Superior temporal gyrus (tissue), 1 donor: Measurements from ENCODE around the gene C2CD2L.
A peak's percentile ranks its signal among the peaks of the same experiment; 100 is the strongest.
"Not testable (repeated sequence)": the region's sequence is repeated elsewhere in the genome, so short reads cannot be mapped to it uniquely, and the experiment has no call there.

ENCODE experiments used
- DNase-seq: peaks from one replicate; pipeline ENCODE4 v3.0.0-alpha.2; 2016; ENCODE audit errors: extremely low spot score

The C2CD2L gene

DNA sequence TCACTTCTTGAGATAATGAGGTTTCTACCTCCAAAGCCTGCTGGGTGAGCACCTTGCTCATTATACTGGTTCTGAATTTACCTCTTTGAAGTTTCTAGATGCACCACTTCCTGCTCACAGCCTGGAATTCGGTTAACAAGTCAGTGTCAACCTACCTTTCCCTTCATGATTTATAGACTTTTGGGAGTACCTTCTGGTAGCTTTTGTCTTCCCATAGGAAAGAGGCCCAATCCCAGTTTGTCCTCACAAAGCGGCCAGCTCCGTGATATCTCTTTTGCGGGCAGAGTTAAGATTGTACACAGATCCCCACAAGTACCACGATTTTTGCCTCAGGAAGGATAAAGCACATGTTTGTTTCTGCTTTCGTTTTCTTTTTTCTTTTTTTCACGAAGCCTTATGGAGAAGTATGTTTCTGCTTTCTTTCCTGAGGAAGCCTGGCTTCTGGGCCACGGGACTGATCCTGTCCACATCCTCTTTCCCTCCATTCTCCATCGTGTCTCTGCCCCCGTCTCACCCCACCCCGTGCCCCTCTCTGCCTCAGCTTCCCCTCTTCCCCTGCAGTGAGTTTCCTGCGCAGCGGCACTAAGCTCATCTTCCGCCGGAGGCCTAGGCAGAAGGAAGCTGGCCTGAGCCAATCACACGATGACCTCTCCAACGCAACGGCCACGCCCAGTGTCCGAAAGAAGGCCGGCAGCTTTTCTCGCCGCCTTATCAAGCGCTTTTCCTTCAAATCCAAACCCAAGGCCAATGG lies 8.5 kb downstream of the C2CD2L start:
- no peak for DNase-seq

DNA sequence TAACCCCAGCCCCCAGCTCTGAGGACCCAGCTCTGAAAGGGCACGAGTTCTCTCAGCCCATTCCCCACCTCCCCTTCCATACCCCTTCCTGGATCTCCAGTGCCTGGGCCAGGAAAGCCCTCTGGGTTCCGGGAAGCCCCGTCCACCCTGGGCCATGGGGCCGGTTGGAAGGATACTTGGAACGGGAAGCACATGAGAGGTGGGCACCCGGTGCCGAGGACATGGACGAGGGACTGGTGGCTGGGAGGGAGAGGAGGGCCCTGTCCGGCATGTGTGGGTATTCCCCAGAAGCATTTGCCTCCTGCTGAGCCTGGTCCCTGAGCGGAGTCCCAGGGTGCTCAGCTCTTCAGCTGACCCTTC lies 9.1 kb downstream of the C2CD2L start:
- DNase-seq = no peak

DNA sequence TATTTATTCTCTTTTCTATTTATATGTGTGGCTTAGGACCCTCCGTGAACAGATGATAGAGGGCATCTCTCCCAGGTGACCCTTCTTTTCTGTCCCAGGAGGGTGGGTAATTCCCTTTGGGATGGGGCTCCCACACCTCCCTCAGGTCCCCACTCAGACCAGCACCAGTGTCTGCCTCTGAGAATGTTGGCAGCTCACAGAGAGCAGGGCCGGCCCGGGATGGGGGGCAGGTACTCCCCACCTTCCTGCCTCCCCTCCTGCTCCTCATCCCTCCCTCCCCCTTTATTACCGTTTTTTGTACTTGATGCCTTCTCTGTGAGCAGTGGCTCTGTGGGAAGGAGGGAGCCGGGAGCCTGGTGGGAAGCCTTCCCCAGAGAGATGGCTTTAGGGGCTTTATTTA lies 9.5 kb downstream of the C2CD2L start:
- DNase-seq = no peak

DNA sequence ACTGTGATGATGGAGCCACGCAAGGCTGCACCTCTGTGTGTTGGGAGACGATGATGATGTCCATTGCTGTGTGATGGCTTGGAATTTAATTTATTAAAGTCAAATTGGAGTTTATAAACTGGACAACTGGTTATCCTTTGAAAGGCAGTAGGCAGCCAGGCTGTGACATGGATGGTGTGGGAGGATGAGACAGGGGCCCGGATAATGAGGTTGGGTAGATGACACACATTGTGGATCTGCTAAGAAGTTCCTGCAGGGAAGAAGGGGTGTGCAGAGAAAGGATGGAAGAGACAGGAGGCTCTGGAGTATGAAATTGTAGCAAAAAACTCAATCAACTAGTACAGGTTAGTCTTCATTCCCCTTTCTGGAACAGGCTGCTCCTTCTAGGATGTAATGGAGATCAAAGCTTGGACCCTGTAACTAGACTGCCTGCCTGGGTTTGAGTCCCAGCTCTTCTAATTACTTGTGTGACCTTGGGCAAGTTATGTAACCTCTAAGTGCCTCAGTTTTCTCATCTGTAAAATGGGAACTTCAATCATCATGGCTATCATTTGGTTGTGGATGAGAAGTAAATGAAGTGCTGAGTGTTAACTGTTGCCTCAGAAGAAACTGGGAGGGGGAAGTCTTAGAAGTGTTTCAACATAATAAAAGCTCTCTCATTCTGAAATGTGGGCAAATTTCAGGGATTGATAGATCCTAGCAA lies 10.0 kb downstream of the C2CD2L start:
- no peak for DNase-seq

DNA sequence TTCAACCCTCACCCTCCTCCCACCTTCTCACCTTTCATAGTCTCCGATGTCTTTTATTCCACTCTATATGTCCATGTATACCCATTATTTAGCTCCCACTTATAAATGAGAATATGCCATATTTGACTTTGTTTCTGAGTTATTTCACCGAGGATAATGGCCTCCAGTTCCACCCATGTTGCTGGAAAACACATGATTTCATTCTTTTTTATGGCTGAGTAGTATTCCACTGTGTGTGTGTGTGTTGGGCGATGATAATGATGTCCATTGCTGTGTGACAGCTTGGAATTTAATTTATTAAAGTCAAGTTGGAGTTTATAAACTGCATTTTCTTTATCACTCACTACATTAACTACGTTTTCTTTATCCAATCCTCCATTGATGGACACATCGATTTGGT lies 11.1 kb downstream of the C2CD2L start:
- DNase-seq = no peak

DNA sequence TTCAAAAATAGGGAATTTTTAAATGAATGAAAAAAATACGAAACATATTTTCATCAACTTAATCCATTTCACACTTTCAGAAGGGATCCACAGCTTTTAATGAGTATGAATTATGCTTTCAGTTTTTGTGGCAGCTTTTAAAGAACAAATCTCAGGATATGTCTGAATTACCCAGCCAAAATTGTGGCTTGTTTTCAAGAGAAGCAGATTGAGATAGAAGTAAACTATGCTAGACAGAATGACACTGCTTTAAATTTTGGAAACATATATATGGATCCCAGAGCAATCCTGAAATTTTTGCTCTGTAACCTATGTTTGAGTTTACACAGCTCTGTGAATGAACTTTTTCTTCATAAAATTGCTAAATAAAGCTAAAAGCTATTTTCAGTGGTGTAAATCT lies 11.8 kb downstream of the C2CD2L start:
- no peak for DNase-seq

DNA sequence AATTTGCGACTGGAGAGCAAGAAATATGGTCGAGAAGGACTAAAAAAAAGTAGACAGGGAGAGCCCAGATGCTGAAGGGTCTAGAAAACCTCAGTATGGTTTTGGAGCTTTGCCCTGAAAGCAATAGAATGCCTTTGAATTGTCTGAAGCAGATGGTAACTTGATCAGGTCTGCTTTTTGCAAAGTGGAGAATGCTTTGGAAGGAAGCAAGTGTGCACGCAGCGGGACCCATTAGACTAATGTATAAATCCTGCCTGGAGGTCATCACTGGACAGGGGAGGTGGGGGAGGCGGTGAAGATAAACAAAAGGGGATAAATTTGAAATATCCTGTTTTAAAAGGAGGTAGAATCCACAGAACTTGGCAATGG lies 13.5 kb downstream of the C2CD2L start:
- DNase-seq = no peak

DNA sequence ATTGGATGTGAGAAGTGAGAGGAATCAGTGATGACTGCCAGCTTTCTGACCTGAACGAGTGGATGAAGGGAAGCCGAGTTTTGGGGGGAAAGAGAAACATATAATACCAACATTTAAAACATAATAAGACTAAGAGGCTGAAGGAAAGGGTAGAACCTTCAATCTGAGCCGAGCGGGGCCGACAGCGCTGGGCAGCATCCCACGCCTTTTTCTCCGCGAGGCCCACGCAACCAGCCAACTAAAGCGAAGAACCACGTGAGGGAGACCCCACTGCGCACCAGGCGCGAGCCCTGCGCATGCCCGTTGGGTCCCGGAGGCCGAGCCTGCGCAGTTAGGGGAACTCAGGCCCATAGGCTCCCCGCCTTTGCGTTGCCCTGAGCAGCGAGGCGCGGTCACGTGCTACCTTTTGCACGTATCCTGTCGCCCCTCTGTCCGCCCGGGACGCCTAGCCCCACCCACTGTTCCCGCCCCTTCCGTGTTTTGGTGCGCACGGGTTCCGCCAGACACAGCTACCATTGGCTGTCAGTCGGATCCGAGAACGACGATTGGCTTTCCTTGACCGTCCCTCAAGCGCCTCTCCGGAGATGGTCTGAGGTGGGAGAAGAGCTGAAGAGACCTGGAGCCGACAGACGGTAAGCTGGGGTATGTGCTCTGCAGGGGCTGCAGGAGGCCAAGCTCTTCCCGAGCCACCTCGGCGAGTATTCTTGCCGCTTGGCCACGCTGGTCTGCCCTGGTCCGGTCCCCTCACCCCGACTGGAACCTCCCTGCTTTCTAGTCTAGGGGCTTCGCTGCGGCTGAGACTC lies 14.1 kb downstream of the C2CD2L start, which contains the start of gene HINFP:
HINFP (plus strand) TSS at position 573 of the 803 bp plus-strand sequence. CDS start 5,365 bp downstream, outside the sequence.
- DNase-seq = peak; percentile 99

DNA sequence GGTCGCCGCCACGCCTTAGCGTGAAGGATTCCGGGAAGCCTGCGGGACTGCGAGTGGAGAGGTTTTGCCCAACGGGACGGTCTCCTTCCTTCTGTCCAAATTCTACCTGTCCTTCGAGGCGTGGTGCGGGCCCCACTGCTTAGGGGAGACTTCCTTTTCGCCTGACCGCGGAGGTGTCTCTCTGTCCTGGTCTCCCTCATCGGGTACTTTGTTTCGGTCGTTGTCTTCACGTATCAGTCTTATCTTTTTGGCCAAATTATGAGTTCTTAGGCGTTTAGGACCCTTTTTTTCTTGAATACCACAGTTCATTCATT lies 14.6 kb downstream of the C2CD2L start:
- DNase-seq = no peak

DNA sequence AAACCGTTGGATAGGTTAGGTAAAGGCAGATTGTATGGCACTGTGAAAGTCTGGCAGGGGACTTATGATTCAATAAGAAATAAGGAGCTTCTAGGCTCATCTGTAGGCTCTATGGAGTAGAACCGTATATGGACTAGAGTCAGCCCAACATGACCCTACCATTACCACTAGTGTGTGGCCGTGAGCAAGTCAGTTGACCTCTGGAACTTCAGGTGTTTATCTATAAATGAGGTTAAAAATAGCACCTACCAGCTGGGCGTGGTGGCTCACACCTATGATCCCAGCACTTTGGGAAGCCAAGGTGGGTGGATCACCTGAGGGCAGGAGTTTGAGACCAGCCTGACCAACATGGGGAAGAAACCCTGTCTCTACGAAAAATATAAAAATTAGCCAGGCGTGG lies 18.7 kb downstream of the C2CD2L start:
- no peak for DNase-seq

DNA sequence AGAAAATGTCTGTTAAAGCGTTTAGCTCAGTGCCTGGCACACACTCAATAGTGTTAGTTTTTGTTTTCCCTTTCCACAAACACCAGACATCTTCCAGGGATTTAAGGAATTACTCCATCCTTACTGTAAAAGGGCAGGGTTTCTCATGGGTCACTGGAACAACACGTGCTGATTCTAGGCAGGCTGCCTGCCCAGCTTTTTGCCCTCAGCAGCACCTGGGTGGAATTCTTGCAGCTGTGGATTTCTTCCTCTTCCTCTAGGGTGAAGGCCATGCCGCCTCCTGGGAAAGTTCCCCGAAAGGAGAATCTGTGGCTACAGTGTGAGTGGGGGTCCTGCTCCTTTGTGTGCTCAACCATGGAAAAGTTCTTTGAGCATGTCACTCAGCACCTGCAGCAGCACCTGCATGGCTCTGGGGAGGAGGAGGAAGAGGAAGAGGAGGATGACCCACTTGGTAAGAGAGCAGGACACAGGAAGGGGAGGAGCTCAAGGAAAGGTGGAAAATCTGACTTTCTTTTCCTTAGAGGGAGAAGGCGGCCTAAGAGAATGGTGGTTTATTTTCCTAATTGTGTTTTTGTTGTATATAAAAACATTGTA lies 19.6 kb downstream of the C2CD2L start:
- DNase-seq = no peak

DNA sequence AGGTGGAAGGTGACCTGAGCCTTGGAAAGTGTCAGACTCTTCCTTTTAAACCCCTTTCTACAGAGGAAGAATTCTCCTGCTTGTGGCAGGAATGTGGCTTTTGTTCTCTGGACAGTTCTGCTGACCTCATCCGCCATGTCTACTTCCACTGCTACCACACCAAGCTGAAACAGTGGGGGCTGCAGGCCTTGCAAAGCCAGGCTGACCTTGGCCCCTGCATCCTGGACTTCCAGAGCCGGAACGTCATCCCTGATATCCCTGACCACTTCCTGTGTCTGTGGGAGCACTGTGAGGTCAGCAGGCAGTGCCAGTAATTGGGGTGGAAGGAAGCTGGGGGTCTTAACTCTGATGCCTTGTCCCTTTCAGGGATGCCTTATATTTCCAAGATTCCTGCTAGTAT lies 23.5 kb downstream of the C2CD2L start:
- no peak for DNase-seq

DNA sequence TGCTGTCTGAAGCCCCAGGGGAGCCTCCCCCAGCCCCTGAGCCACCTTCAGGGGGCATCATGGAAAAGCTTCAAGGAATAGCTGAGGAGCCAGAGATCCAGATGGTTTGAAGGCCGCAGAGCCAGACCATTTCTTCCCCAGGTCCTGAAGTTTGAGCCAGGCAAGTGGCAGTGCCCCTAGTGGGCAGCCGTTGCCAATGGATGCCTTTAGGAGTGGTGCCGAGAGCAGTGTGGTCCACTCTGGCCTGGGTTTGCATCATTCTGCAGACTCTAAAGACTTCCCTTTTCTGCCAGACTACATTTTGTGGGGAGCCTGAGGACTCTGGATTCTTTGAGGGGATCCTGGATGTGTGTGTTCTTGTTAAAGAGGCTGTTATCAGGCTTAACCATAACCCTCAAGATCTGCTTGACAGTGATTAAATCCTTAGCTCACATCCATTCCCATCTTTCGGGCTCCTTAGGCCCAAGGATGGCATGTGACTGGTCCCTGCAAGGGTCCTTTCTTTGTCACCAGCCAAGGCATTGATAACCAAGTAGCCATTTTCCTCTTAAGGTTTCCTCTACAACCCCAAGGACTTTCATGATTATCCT lies 27.3 kb downstream of the C2CD2L start:
- DNase-seq = no peak

DNA sequence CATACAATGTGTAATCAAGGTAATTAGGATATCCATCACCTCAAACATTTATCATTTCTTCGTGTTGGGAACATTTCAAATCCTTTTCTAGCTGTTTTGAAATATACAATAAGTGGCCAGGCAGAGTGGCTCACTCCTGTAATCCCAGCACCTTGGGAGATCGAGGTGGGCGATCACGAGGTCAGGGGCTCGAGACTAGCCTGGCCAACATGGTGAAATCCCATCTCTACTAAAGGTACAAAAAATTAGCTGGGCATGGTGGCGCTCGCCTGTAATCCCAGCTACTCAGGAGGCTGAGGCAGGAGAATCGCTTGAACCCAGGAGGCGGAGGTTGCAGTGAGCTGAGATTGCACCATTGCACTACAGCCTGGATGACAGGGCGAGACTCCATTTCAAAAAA lies 32.1 kb downstream of the C2CD2L start:
- not testable (repeated sequence) for DNase-seq

DNA sequence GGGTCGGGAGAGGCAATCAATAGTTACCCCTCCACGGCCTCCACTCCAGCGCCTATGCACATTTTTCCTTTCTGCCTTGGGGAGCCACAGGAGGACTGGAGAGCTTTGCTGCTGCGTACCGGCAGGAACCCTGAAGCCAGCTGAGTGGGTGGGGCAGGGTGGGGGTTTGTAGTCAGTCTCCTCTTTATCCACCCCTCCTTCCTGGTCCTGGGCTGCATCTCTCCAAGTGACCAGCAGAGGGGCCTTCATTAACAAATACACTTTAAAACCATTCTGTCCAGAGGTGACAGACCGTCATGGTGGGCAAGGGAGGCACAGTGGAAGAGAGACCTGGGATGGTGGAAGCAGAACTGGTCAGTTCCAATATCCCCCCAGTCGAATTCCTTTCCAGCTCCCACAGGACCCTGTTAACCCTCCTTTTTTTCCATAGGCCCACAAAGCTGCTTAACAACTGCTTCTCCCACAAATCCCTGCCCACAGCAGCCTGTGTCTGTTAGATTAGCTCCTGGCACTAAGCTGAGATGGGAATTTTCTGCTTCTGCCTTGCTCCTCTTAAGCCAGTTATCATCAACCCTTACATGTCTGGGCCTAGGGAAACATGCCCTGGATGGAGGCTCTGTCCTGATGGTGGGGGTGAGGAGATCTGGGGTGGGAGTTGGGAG lies 37.8 kb downstream of the C2CD2L start:
- DNase-seq = peak; percentile 57

DNA sequence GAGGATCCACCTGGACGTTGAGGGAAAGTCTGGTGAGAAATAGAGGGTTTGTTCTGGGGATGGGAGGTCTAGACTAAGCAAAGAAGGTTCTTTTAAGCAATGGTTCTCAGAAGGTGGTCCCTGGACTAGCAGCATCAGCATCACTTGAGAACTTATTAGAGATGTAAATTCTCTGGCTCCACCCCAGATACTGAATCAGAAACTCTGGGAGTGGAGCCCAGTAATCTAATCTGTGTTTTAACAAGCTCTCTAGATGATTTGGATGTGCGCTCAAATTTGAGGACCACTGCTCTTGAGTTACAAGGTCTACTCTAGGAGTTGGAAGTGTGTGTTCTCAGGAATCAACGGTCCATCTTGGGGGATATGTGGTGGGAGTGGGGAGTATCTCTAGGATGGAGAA lies 38.4 kb downstream of the C2CD2L start:
- no peak for DNase-seq

DNA sequence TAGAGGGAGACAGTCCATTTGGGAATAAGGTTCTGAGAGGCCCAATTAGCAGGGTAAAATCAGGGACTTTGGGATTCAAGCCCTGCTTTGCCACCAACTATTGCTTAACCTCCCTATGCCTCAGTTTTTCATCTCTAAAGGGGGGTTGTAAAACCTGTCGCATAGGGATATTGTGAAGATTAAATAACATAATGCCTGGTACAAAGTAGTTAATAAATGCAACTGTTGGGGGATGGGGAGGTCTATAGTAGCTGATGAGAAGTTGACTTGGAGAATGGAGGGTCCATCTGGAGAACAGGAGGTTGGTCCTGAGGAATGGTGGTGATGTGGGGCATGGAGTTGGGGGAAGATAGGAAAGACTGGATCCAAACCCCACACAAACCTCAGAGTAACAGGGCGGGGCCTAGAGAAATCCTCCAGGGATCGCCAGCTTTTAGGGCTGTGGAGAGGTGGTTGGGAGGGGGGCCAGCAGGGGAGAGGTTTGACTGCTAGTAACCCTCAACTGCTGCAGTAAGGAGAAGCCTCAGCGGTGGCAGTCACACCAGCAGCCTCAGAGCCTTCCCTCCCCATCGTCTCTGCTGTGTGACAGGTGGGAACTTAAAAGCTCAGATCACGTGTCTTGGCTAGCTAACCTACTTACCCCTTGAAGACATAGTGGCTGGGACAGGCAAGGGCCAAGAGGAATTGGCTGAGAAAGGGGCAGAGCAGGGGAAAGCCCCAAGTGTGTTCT lies 40.6 kb downstream of the C2CD2L start:
- no peak for DNase-seq

DNA sequence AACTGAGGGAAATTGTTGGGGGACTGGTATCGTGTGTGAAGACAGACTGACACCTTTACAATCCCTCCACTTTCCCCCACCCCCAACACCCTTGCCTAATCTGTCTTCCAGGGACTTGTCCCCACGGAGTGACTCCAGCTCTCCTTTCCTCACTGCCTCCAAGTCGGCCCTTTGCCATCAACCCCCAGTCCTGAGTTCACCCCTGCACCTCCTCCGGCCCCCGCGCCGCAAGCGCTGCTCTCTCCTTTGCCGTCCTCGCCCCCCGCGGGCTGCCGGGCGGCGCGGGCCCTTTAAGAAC lies 41.5 kb downstream of the C2CD2L start:
- no peak for DNase-seq

DNA sequence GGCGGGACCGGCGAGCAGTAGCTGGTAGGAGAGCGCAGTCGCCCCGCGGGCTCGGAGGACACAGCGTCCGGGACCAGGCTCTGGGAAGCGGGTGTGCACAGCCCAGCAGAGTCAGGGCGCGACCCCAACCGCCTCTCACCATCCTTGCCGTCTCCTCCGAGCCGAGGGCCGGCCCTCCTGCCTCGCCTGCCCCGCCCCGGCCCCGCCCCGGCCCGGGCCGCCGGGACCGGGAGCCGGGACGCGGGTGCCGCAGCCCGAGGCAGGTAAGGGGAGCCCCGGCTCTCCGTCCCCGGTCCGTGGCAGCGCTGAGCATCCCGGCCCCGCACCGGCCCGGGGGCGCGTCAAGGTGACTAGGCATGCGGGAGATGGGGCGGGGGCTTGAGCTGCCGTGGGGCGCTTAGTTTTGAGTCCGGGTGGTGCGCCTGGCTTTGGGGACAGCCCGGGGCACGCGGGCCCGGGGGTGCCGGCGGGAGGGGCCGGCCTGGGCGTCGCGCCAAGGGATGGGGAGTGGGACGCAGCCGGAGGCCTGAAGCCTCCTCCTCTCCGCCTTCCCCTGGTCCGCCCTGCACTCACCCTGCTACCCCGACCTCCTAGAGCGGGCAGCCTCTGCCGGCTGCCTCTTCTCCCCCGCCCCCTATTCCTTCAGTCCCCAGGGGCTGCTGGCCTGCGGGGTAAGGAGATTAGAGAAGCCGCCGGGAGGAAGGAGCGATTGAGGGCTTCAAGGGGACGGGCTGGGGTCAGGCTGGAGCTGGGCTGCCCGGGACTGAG lies 42.1 kb downstream of the C2CD2L start, which contains the start of gene ABCG4:
ABCG4 (plus strand) TSS at position 35 of the 768 bp plus-strand sequence. CDS start 914 bp downstream, outside the sequence.
- DNase-seq = no peak

DNA sequence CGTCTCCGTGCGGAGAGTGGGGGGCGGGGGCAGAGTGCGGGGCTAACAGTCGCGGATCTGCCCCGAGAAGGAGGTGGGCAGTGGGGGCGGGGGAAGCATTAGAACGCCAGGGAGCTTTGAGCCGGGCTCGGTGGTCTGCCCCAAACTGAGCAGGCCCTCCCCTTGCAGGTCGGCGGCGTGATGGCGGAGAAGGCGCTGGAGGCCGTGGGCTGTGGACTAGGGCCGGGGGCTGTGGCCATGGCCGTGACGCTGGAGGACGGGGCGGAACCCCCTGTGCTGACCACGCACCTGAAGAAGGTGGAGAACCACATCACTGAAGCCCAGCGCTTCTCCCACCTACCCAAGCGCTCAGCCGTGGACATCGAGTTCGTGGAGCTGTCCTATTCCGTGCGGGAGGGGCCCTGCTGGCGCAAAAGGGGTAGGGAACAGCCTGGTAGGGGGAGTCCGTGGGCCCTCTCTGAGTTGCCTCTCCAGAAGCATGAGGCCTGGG lies 42.7 kb downstream of the C2CD2L start:
- no peak for DNase-seq
